Neural cell (in vitro differentiated cells): Measurements from ENCODE around the gene RNF213.

Experiments
- POLR2AphosphoS5 ChIP-seq: IDR thresholded peaks from 2 replicates; pipeline ENCODE4 v1.6.1; 2012
- TF ChIP-seq, protein P1 (sequence below): fragments of 450-650 bp; IDR thresholded peaks from 2 replicates; pipeline ENCODE4 v1.5.1; 2014; ENCODE audit warnings: antibody characterized with exemption, mild to moderate bottlenecking, moderate library complexity; ENCODE audit not compliant: poor library complexity, severe bottlenecking

DNA sequence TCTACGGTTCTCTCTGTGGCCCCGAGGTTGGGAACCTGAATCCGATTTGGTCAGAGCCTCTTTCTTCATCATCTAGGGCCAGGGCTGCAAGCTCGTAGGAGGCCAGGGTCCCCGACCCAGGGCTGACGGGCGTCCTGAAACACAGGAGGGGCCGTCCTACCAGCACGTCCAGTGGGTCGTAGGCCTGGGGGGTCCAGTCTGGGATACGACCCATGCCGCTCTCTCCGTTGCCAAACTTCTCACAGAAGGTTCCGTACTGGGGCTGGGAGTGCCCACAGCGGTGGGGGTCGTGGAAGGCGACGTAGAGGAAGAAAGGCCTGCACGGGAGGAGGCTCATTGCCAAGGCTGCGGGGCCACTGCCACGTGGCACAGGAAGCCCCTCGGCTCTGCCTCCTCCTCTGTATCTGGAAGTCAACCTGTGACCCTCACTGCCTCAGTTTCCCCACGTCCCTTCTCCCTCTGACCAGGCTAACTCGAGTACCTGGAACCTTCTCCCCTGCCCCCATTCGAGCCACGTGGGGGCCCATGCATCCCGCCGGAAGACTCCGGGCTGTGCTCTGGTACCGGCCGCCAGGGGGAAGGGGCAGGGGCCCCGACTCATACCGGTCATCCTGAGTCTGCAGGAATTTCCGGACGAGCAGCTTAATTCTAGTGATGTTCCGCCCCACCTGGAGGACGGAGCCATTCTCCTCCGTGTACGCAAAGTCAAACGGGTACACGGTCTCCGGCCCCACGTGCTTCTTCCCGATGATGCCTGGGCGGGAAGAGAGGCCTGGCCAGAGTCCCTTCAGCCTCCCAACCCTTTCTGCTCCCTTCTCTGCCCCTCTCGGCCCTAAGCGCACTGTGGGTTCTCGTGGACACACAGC is 46.4 kb upstream of the RNF213 start:
- TF ChIP-seq POLR2AphosphoS5: no peak
- TF ChIP-seq, protein P1, sequence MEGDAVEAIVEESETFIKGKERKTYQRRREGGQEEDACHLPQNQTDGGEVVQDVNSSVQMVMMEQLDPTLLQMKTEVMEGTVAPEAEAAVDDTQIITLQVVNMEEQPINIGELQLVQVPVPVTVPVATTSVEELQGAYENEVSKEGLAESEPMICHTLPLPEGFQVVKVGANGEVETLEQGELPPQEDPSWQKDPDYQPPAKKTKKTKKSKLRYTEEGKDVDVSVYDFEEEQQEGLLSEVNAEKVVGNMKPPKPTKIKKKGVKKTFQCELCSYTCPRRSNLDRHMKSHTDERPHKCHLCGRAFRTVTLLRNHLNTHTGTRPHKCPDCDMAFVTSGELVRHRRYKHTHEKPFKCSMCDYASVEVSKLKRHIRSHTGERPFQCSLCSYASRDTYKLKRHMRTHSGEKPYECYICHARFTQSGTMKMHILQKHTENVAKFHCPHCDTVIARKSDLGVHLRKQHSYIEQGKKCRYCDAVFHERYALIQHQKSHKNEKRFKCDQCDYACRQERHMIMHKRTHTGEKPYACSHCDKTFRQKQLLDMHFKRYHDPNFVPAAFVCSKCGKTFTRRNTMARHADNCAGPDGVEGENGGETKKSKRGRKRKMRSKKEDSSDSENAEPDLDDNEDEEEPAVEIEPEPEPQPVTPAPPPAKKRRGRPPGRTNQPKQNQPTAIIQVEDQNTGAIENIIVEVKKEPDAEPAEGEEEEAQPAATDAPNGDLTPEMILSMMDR: no peak
